RWPE1 (cell line): Measurements from ENCODE around the gene PABPN1L.

ENCODE experiments used
- CTCF ChIA-PET: fragments of 350-600 bp; sonication (Branson Sonifier 250); formaldehyde crosslinking; extraction: SDS; loops from one replicate; lab custom pipeline; 2021; lab: Yijun Ruan, JAX
- POLR2A ChIA-PET: fragments of 400-600 bp; formaldehyde crosslinking; extraction: SDS; loops from one replicate; lab custom pipeline; 2020; ENCODE audit warnings: antibody characterized with exemption; ENCODE audit not compliant: low non-redundant PET; lab: Yijun Ruan, JAX
- DNase-seq: peaks from one replicate; pipeline ENCODE4 v3.0.0; 2012; ENCODE audit warnings: low spot score
- H3K27ac ChIP-seq: fragments of 450-650 bp; 2 replicates; pipeline ENCODE4 v1.5.1; 2017
- TF ChIP-seq, protein P1 (sequence below): fragments of 450-650 bp; conservative IDR thresholded peaks from 2 replicates; pipeline ENCODE4 v1.5.1; 2017; ENCODE audit warnings: low read depth, mild to moderate bottlenecking

The PABPN1L gene

DNA sequence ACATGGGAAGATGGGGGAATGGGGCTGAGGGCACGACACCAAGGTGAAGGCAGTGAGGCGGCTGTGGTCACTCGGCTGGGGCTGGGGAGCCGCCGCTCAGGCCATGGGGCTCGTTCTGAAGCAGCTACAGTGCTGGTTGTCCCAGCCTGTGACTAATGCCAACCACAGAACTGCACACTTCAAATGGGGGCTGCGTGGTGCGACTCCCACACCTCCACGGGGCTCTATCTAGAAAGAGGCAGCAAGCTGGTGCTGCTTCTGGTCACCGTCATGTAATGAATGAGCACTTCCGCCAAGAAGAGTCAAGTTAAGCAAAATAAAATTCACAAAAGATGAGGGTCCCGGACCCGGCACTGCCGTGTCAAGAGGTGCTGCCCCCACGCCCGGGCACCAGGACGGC lies 29.7 kb downstream of the PABPN1L start:
- peak overlapping the region; percentile 3; the same call in 1 of the 2 replicates for H3K27ac ChIP-seq
- ChIA-PET CTCF (no interaction called here), POLR2A (no interaction called here)
- no peak for DNase-seq
- TF ChIP-seq, protein P1, sequence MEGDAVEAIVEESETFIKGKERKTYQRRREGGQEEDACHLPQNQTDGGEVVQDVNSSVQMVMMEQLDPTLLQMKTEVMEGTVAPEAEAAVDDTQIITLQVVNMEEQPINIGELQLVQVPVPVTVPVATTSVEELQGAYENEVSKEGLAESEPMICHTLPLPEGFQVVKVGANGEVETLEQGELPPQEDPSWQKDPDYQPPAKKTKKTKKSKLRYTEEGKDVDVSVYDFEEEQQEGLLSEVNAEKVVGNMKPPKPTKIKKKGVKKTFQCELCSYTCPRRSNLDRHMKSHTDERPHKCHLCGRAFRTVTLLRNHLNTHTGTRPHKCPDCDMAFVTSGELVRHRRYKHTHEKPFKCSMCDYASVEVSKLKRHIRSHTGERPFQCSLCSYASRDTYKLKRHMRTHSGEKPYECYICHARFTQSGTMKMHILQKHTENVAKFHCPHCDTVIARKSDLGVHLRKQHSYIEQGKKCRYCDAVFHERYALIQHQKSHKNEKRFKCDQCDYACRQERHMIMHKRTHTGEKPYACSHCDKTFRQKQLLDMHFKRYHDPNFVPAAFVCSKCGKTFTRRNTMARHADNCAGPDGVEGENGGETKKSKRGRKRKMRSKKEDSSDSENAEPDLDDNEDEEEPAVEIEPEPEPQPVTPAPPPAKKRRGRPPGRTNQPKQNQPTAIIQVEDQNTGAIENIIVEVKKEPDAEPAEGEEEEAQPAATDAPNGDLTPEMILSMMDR, result no peak

GRCh38 chr16:88835818-88836217 lies 30.6 kb downstream of the PABPN1L start:
- no peak for DNase-seq

GRCh38 chr16:88835383-88835782 lies 31.1 kb downstream of the PABPN1L start:
- H3K27ac ChIP-seq, result no peak overlapping the region
- ChIA-PET CTCF (no interaction called here), POLR2A (no interaction called here)
- DNase-seq, result no peak
- TF ChIP-seq, protein P1, result no peak

More at GRCh38 chr16:88835818-88836217, 30.6 kb downstream of the PABPN1L start:
- H3K27ac ChIP-seq, result no peak overlapping the region
- POLR2A ChIA-PET, result no interaction called here
- TF ChIP-seq, protein P1, result no peak
- CTCF ChIA-PET, result no interaction called here

- ChIA-PET POLR2A (no interaction called here), CTCF (interaction anchor here (1.1 kb wide), 1 partner anchor 215 kb away, joined by 3 read pairs; no protein-coding TSS in a partner anchor)
- DNase-seq, result no peak
- TF ChIP-seq, protein P1, result no peak
- H3K27ac ChIP-seq, result no peak overlapping the region
These were observed 31.8 kb downstream of the PABPN1L start for GRCh38 chr16:88834670-88835069.

DNA sequence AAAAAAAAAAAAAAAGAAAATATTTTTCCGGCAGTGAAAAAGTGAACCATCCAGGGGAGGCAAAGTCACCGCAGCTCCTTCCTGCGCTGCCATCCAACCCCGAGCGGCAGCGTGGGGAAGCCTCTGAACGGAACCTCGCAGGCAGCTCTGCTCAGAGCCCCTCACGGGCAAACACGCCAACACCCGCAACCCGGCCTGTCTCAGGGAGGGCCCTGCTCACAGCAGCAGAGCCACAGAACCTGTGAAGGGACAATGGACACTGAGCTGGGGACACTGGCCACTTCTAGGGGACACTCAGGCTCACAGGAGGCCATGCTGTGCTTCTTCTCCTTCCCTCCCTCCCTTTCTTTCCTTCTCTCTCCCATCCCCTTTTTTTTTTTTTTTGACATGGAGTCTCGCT lies 33.4 kb downstream of the PABPN1L start:
- H3K27ac ChIP-seq, result peak overlapping the region; percentile 68
- TF ChIP-seq, protein P1, result no peak
- DNase-seq, result no peak
- ChIA-PET CTCF (no interaction called here), POLR2A (no interaction called here)

DNA sequence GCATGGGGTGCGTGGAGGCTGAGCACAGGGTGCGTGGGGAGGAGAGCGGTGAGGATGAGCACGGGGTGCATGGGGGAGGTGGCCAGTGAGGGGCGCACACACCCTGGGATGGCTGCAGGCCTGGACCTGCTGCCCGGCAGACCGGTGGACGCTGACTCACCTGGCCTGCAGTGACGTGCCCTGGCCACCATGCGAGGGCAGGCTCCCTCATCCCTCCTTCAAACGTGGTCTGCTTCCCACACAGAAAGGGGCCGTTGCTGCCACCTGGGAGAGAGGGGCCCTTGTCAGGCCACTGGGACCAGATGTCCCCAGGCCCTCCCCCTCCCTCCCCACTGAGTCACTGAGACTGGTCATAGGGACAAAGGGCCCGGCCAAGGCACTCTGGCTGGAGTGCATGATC lies 34.6 kb downstream of the PABPN1L start:
- TF ChIP-seq, protein P1, result peak; percentile 33; the same call in 1 of the 2 replicates
- POLR2A ChIA-PET, result no interaction called here
- CTCF ChIA-PET, result no interaction called here
- peak overlapping the region; percentile 68 for H3K27ac ChIP-seq
- peak; percentile 65 for DNase-seq
